A549 (cell line): ENCODE results near the gene TRIM27. TPM values are rescaled to one million over a fixed set of nuclear protein-coding genes. Genes with fewer than 3 reads are reported as not detected.

Experiments used
- ATAC-seq, 2 experiments: fragments of 200-7000 bp in 1 of 2; fragments of >200 bp in 1 of 2; cut with Nextera tagmentation in 1 of 2; cut with Tn5 transposase in 1 of 2; 3 replicates each; pipeline versions ENCODE4 v1.8.0 to v1.9.1; 2018 to 2020; ENCODE audit warnings: mild to moderate bottlenecking in 1 of 2, moderate library complexity in 1 of 2
- CTCF ChIA-PET: fragments of 300-600 bp; sonication (Branson Sonifier 250); formaldehyde crosslinking; extraction: SDS; loops from one replicate; lab custom pipeline; 2021; ENCODE audit warnings: antibody characterized with exemption, inconsistent platforms; lab: Yijun Ruan, JAX
- POLR2A ChIA-PET: fragments of 350-600 bp; formaldehyde crosslinking; extraction: SDS; loops from one replicate; lab custom pipeline; 2021; ENCODE audit warnings: antibody characterized with exemption, inconsistent platforms; lab: Yijun Ruan, JAX
- DNase-seq, 2 experiments: peaks; one replicate each; pipeline versions ENCODE4 v3.0.0 to v3.0.0-alpha.2; 2011 to 2016; ENCODE audit warnings: low read depth in 1 of 2, low spot score in 1 of 2
- FAIRE-seq: peaks from 2 replicates; lab custom pipeline; 2011; peaks lifted over from hg19 to GRCh38; lab: Jason Lieb, UNC
- H3K27ac ChIP-seq, 2 experiments: fragments of >200 bp; sonication (Bioruptor Twin); formaldehyde crosslinking; 3 replicates each; pipeline ENCODE4 v1.5.1; 2016 to 2017
- H3K4me1 ChIP-seq: fragments of >200 bp; sonication (Bioruptor Twin); formaldehyde crosslinking; 3 replicates; pipeline ENCODE4 v1.6.1; 2016
- H3K4me2 ChIP-seq: fragments of >200 bp; sonication (Bioruptor Twin); formaldehyde crosslinking; 3 replicates; pipeline ENCODE4 v1.6.1; 2016
- H3K4me3 ChIP-seq: fragments of >200 bp; sonication (Bioruptor Twin); formaldehyde crosslinking; 3 replicates; pipeline ENCODE4 v1.5.1; 2016
- H3K9me3 ChIP-seq: fragments of >200 bp; sonication (Bioruptor Twin); formaldehyde crosslinking; 3 replicates; pipeline ENCODE4 v1.6.1; 2016
- BCL3 ChIP-seq: fragments of >200 bp; sonication (Bioruptor Twin); formaldehyde crosslinking; IDR thresholded peaks from 3 replicates; pipeline ENCODE4 v1.6.1; 2016
- BHLHE40 ChIP-seq: IDR thresholded peaks from 2 replicates; pipeline ENCODE4 v1.6.1; 2012; ENCODE audit warnings: low read depth, low read length, inconsistent platforms
- CBX2 ChIP-seq: fragments of 200-600 bp; sonication (generic); IDR thresholded peaks from 2 replicates; pipeline ENCODE4 v1.6.1; 2016; ENCODE audit warnings: low read depth, mild to moderate bottlenecking, borderline replicate concordance
- CHD4 ChIP-seq: fragments of 200-600 bp; sonication (generic); IDR thresholded peaks from 2 replicates; pipeline ENCODE4 v1.6.1; 2016; ENCODE audit warnings: antibody characterized with exemption, mild to moderate bottlenecking, borderline replicate concordance
- CTCF ChIP-seq: fragments of >200 bp; sonication (Bioruptor Twin); formaldehyde crosslinking; IDR thresholded peaks from 3 replicates; pipeline ENCODE4 v1.5.1; 2016
- EHF ChIP-seq: fragments of 250-450 bp; sonication (Bioruptor Pico); IDR thresholded peaks from 2 replicates; pipeline ENCODE4 v1.5.0; 2020; ENCODE audit warnings: mild to moderate bottlenecking
- ELK1 ChIP-seq: fragments of 150-350 bp; IDR thresholded peaks from 2 replicates; pipeline ENCODE4 v1.6.1; 2014; ENCODE audit warnings: low read depth, mild to moderate bottlenecking, low read length
- EP300 ChIP-seq, 2 experiments: fragments of >200 bp; sonication (Bioruptor Twin); formaldehyde crosslinking; IDR thresholded peaks; 2 replicates in 1 of 2; 3 replicates in 1 of 2; pipeline ENCODE4 v1.6.1; 2016 to 2017
- FOSB ChIP-seq: fragments of 250-450 bp; sonication (Bioruptor Pico); IDR thresholded peaks from 2 replicates; pipeline ENCODE4 v1.5.0; 2020; ENCODE audit warnings: mild to moderate bottlenecking, moderate library complexity
- HEYL ChIP-seq: fragments of 250-450 bp; sonication (Bioruptor Pico); IDR thresholded peaks from 2 replicates; pipeline ENCODE4 v1.8.0; 2021; ENCODE audit warnings: mild to moderate bottlenecking, moderate library complexity
- HMGXB4 ChIP-seq: fragments of 250-450 bp; sonication (Bioruptor Pico); IDR thresholded peaks from 2 replicates; pipeline ENCODE4 v1.5.0; 2021; ENCODE audit warnings: mild to moderate bottlenecking, moderate library complexity, borderline replicate concordance
- HOXA7 ChIP-seq: fragments of 250-450 bp; sonication (Bioruptor Pico); IDR thresholded peaks from 2 replicates; pipeline ENCODE4 v1.5.0; 2020; ENCODE audit warnings: mild to moderate bottlenecking, moderate library complexity
- HOXB5 ChIP-seq: fragments of 250-450 bp; sonication (Bioruptor Pico); IDR thresholded peaks from 2 replicates; pipeline ENCODE4 v1.5.0; 2020; ENCODE audit warnings: mild to moderate bottlenecking, moderate library complexity
- JUN ChIP-seq, 2 experiments: fragments of >200 bp; sonication (Bioruptor Twin); formaldehyde crosslinking; IDR thresholded peaks; 2 replicates in 1 of 2; 3 replicates in 1 of 2; pipeline ENCODE4 v1.6.1; 2016 to 2017
- JUNB ChIP-seq: fragments of >200 bp; sonication (Bioruptor Twin); formaldehyde crosslinking; IDR thresholded peaks from 2 replicates; pipeline ENCODE4 v1.6.1; 2016
- KDM5A ChIP-seq: fragments of 200-600 bp; sonication (generic); IDR thresholded peaks from 2 replicates; pipeline ENCODE4 v1.6.1; 2016; ENCODE audit warnings: antibody characterized with exemption, mild to moderate bottlenecking
- MAFK ChIP-seq: fragments of 450-650 bp; IDR thresholded peaks from 2 replicates; pipeline ENCODE4 v1.6.1; 2014; ENCODE audit not compliant: partially characterized antibody
- MAX ChIP-seq: IDR thresholded peaks from 2 replicates; pipeline ENCODE4 v1.6.1; 2012
- MAZ ChIP-seq: fragments of 150-350 bp; IDR thresholded peaks from 2 replicates; pipeline ENCODE4 v1.6.1; 2014; ENCODE audit warnings: antibody characterized with exemption, low read depth, low read length, borderline replicate concordance
- NFE2L2 ChIP-seq: fragments of 150-350 bp; conservative IDR thresholded peaks from 2 replicates; pipeline ENCODE4 v1.6.1; 2014; ENCODE audit warnings: low read length
- NPAS2 ChIP-seq: fragments of 250-450 bp; sonication (Bioruptor Pico); IDR thresholded peaks from 2 replicates; pipeline ENCODE4 v1.8.0; 2022; ENCODE audit warnings: mild to moderate bottlenecking, moderate library complexity, borderline replicate concordance
- NR3C1 ChIP-seq: fragments of >200 bp; sonication (Bioruptor Twin); formaldehyde crosslinking; IDR thresholded peaks from 3 replicates; pipeline ENCODE4 v1.6.1; 2017
- PHF8 ChIP-seq: fragments of 200-600 bp; sonication (generic); IDR thresholded peaks from 2 replicates; pipeline ENCODE4 v1.6.1; 2016; ENCODE audit warnings: low read depth, mild to moderate bottlenecking, antibody characterized with exemption, moderate library complexity, borderline replicate concordance
- POLR2A ChIP-seq: IDR thresholded peaks from 2 replicates; pipeline ENCODE4 v1.6.1; 2012; ENCODE audit warnings: mild to moderate bottlenecking, low read length
- RARB ChIP-seq: fragments of 250-450 bp; sonication (Bioruptor Pico); IDR thresholded peaks from 2 replicates; pipeline ENCODE4 v1.8.0; 2021; ENCODE audit warnings: mild to moderate bottlenecking, moderate library complexity
- RFX5 ChIP-seq: fragments of 450-650 bp; IDR thresholded peaks from 2 replicates; pipeline ENCODE4 v1.7.1; 2014; ENCODE audit warnings: antibody characterized with exemption, mild to moderate bottlenecking, moderate library complexity
- RNF2 ChIP-seq: fragments of 200-600 bp; sonication (generic); IDR thresholded peaks from 2 replicates; pipeline ENCODE4 v1.6.1; 2016; ENCODE audit warnings: low read depth, mild to moderate bottlenecking, antibody characterized with exemption, moderate library complexity, borderline replicate concordance
- SREBF2 ChIP-seq: fragments of 450-650 bp; IDR thresholded peaks from 2 replicates; pipeline ENCODE4 v1.6.1; 2014; ENCODE audit warnings: mild to moderate bottlenecking, moderate library complexity
- TP53 ChIP-seq: fragments of 250-450 bp; sonication (Bioruptor Pico); IDR thresholded peaks from 2 replicates; pipeline ENCODE4 v1.5.0; 2021; ENCODE audit warnings: mild to moderate bottlenecking, moderate library complexity
- ZFP36 ChIP-seq: fragments of 450-650 bp; IDR thresholded peaks from 2 replicates; pipeline ENCODE4 v1.6.1; 2014; ENCODE audit warnings: borderline replicate concordance; ENCODE audit not compliant: partially characterized antibody
- WGBS: methylation state at CpG from one replicate; pipeline ENCODE4 v1.1.6; 2017; ENCODE audit errors: missing lambda C conversion rate; 5-methylcytosine and 5-hydroxymethylcytosine counted together
- polyA plus RNA-seq, 4 experiments: library from polyadenylated mRNA; depleted of rRNA in 3 of 4; stranded (reverse); fragments of >200 nt; fragmentation: RNase III in 1 of 4; extraction: RNeasy Plus Mini Kit Qiagen cat#74134 plus additional on column Dnase treatment in 1 of 4; gene quantifications; 2 replicates in 3 of 4; 3 replicates in 1 of 4; pipeline ENCODE4 v1.2.3, GENCODE V29; 2011 to 2017
- TF ChIP-seq, protein P1 (sequence below): fragments of 450-650 bp; IDR thresholded peaks from 2 replicates; pipeline ENCODE4 v1.6.1; 2014; ENCODE audit warnings: antibody characterized with exemption
- TF ChIP-seq, protein P2 (sequence below): IDR thresholded peaks from 2 replicates; pipeline ENCODE4 v1.6.1; 2012

The TRIM27 gene
- polyA plus RNA-seq, 2 of the 4 experiments (the other 2 are of a cell fraction): 27.8 to 50.1 TPM

GRCh38 chr6:28865401-28866204, 58.2 kb downstream of the TRIM27 start:
- no peaks in the 10 kb centered on the region for H3K9me3 ChIP-seq
- DNase-seq (peak in 1 of 2 experiments; percentile 94), ATAC-seq (peak in 1 of 2 experiments; percentile 30; a peak in 3 of 6 replicates), FAIRE-seq (no peak)
- H3K4me3 ChIP-seq: peak overlapping the region; percentile 61
- WGBS: 47% methylated on average over 25 of the region's 25 CpGs
- peak overlapping the region; percentile 61; the same call in 2 of the 3 replicates for H3K4me2 ChIP-seq
- H3K4me1 ChIP-seq: peaks cover 3% of the 10 kb centered on the region; the same call in 2 of the 3 replicates
- POLR2A ChIA-PET: interaction anchor here (0.6 to 4.7 kb wide), 16 partner anchors 9 to 1718 kb away, joined by 3 to 38 read pairs (median 4); partner anchors contain the start of gene TRIM27
- CTCF ChIA-PET: interaction anchor here (0.6 to 8.3 kb wide), 8 partner anchors 9 to 151 kb away, joined by 3 to 83 read pairs (median 3); no protein-coding TSS in a partner anchor
- peak overlapping the region; percentile 93 to 99; a peak in 5 of 6 replicates for H3K27ac ChIP-seq
- no peak for TF ChIP-seq KDM5A
- TF ChIP-seq CTCF: no peak
- TF ChIP-seq, protein P1, sequence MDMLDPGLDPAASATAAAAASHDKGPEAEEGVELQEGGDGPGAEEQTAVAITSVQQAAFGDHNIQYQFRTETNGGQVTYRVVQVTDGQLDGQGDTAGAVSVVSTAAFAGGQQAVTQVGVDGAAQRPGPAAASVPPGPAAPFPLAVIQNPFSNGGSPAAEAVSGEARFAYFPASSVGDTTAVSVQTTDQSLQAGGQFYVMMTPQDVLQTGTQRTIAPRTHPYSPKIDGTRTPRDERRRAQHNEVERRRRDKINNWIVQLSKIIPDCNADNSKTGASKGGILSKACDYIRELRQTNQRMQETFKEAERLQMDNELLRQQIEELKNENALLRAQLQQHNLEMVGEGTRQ: no peak
- TF ChIP-seq JUNB: no peak
- peak; percentile 81 for TF ChIP-seq POLR2A
- no peak for TF ChIP-seq SREBF2
- no peak for TF ChIP-seq FOSB
- TF ChIP-seq ZFP36: no peak
- TF ChIP-seq CHD4: no peak
- TF ChIP-seq BCL3: no peak
- TF ChIP-seq PHF8: no peak
- TF ChIP-seq BHLHE40: no peak
- no peak for TF ChIP-seq RARB (CRISPR knock-in tag)
- TF ChIP-seq HEYL: no peak
- TF ChIP-seq HOXB5 (CRISPR knock-in tag): no peak
- TF ChIP-seq EHF (CRISPR knock-in tag): no peak
- TF ChIP-seq MAZ: no peak
- TF ChIP-seq ELK1: no peak
- TF ChIP-seq, protein P2, sequence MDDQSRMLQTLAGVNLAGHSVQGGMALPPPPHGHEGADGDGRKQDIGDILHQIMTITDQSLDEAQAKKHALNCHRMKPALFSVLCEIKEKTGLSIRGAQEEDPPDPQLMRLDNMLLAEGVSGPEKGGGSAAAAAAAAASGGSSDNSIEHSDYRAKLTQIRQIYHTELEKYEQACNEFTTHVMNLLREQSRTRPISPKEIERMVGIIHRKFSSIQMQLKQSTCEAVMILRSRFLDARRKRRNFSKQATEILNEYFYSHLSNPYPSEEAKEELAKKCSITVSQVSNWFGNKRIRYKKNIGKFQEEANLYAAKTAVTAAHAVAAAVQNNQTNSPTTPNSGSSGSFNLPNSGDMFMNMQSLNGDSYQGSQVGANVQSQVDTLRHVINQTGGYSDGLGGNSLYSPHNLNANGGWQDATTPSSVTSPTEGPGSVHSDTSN: no peak
- TF ChIP-seq MAFK: peak; percentile 67
- no peak for TF ChIP-seq NPAS2 (CRISPR knock-in tag)
- no peak for TF ChIP-seq TP53 (CRISPR knock-in tag)
- peak; percentile 59 for TF ChIP-seq MAX
- TF ChIP-seq RFX5: peak; percentile 60; the same call in 1 of the 2 replicates
- no peak for TF ChIP-seq HMGXB4
- no peak for TF ChIP-seq RNF2
- no peak for TF ChIP-seq CBX2
- no peak for TF ChIP-seq NFE2L2
- TF ChIP-seq JUN (IDR thresholded peaks at IDR 0.05): peak; percentile 66 to 78; a peak in 3 of 5 replicates
- no peak for TF ChIP-seq EP300 (IDR thresholded peaks at IDR 0.05)
- no peak for TF ChIP-seq HOXA7 (CRISPR knock-in tag)
- TF ChIP-seq NR3C1: no peak
